Activated CD8-positive, alpha-beta T cell treated with anti-CD3 and anti-CD28 coated beads for 36 hours (primary cell): ENCODE results near the gene ZNF763. TPM values are rescaled to one million over a fixed set of nuclear protein-coding genes. Genes with fewer than 3 reads are reported as not detected.

ENCODE experiments used
- ATAC-seq: fragments of 200-7000 bp; cut with Tn5 transposase; one replicate; pipeline ENCODE4 v1.10.0; 2021; ENCODE audit warnings: mild to moderate bottlenecking, moderate library complexity
- CTCF ChIA-PET: fragments of 350-600 bp; sonication (Branson Sonifier 250); formaldehyde crosslinking; loops from one replicate; lab custom pipeline; 2021; ENCODE audit warnings: antibody characterized with exemption; lab: Charles Lee
- POLR2A ChIA-PET: fragments of 350-600 bp; sonication (Branson Sonifier 250); formaldehyde crosslinking; loops from one replicate; lab custom pipeline; 2021; ENCODE audit warnings: antibody characterized with exemption; lab: Charles Lee
- DNase-seq: peaks from one replicate; pipeline ENCODE4 v3.0.0-alpha.2; 2020
- H3K27ac Mint-ChIP-seq: one replicate; pipeline ENCODE4 v1.8.0; 2021; ENCODE audit warnings: mild to moderate bottlenecking, mixed read lengths
- H3K27me3 Mint-ChIP-seq: one replicate; pipeline ENCODE4 v1.8.0; 2021; ENCODE audit warnings: mixed read lengths
- H3K36me3 Mint-ChIP-seq: one replicate; pipeline ENCODE4 v1.8.0; 2021; ENCODE audit warnings: low read depth, mixed read lengths
- H3K4me1 Mint-ChIP-seq: one replicate; pipeline ENCODE4 v1.8.0; 2021; ENCODE audit warnings: low read depth, mixed read lengths
- H3K4me3 Mint-ChIP-seq: one replicate; pipeline ENCODE4 v1.8.0; 2021; ENCODE audit warnings: mild to moderate bottlenecking, moderate library complexity, mixed read lengths
- H3K9me3 Mint-ChIP-seq: one replicate; pipeline ENCODE4 v1.8.0; 2021; ENCODE audit warnings: mixed read lengths
- CTCF ChIP-seq: fragments of 200-600 bp; IDR thresholded peaks from one replicate; pipeline ENCODE4 v1.8.0; 2022; ENCODE audit warnings: antibody characterized with exemption, mild to moderate bottlenecking
- intact Hi-C: fragments of 100-400 bp; cut with micrococcal nuclease; formaldehyde crosslinking; loops from one replicate; pipeline ENCODE4 v1.10.0; 2022
- total RNA-seq, 2 experiments: library from RNA; stranded (reverse); gene quantifications; one replicate each; pipeline ENCODE4 v1.2.3, GENCODE V29; 2021

Gene ZNF763
- total RNA-seq, 2 experiments from 2014 or later, result 0.83 to 1.7 TPM

DNA sequence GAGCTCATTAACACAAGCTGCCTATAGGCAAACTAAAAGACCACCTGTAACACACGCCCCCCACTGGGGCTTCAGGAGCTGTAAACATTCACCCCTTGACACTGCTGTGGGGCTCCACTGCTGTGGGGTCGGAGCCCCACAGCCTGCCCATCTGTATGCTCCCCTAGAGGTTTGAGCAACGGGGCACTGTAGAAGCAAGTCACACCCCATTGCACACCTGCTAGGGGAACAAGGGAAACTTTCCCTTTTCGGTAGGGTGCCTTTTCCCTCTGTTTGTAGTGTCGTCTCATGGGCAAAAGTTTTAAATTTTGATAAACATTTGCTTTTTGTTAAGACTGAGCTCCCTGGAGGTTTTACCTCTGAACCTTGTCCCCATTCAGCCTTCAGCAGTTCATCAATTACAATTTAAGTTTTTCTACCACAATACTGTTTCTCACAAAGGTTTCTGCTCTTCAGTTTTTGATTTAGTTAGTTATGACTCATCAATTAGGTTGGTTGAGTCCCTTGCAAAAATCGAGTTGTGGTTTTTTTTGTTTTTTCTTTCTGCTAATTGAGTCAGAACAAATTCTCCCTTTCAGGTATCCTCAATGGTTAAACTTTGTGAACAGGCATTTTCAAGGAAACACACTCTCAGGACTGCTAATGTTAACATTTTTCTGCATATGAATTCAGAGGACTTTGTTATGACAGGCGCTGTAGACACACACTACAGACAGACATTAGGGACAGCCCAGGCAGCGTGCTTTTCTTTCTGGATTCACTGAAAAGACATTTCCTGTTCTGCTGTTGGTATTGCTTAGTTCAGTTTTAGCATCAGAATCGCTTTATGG is 35.5 kb downstream of the ZNF763 start:
- Mint-ChIP-seq H3K4me1 (peaks cover 23% of the 10 kb centered on the region), H3K36me3 (peaks cover 28% of the 10 kb centered on the region), H3K27ac (peak overlapping the region; percentile 67), H3K9me3 (no peaks in the 10 kb centered on the region), H3K4me3 (peak overlapping the region; percentile 1), H3K27me3 (no peaks in the 10 kb centered on the region)
- ChIA-PET CTCF (interaction anchor here (0.9 to 2.9 kb wide), 6 partner anchors 12 to 203 kb away, joined by 3 to 21 read pairs (median 4); no protein-coding TSS in a partner anchor), POLR2A (interaction anchor here (0.6 to 1.1 kb wide), 3 partner anchors 13 to 187 kb away, joined by 3 to 5 read pairs (median 3); no protein-coding TSS in a partner anchor)
- DNase-seq (peak; percentile 50), ATAC-seq (peak; percentile 90)
- TF ChIP-seq CTCF, result no peak
- intact Hi-C loops, result no loop called here

GRCh38 chr19:12015015-12015752 is 50.3 kb downstream of the ZNF763 start:
- ATAC-seq (no peak), DNase-seq (no peak)
- Mint-ChIP-seq H3K9me3 (peaks cover 55% of the 10 kb centered on the region), H3K27me3 (no peaks in the 10 kb centered on the region), H3K4me1 (no peaks in the 10 kb centered on the region), H3K27ac (no peak overlapping the region), H3K4me3 (no peak overlapping the region), H3K36me3 (peaks cover 78% of the 10 kb centered on the region)
- intact Hi-C loops, result no loop called here
- ChIA-PET POLR2A (interaction anchor here (1.6 kb wide), 1 partner anchor 20 kb away, joined by 3 read pairs; no protein-coding TSS in a partner anchor), CTCF (no interaction called here)
- TF ChIP-seq CTCF, result no peak

DNA sequence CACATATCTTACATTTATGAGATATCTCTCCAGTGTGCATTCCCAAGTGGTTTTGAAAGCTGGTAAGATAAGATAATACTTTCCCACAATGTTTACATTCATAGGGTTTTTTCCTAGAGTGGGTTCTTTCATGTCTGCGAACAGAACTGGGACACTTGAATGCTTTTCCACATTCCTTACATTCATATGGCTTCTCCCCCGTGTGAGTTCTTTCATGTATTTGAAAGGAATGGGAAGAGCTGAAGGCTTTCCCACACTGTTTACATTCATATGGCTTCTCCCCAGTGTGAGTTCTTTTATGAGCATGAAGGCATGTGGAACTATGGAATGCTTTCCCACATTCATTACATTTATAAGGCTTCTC is 50.9 kb downstream of the ZNF763 start:
- POLR2A ChIA-PET, result interaction anchor here (1.6 kb wide), 1 partner anchor 19 kb away, joined by 3 read pairs; no protein-coding TSS in a partner anchor
- CTCF ChIA-PET, result no interaction called here
- ATAC-seq (no peak), DNase-seq (no peak)
- Mint-ChIP-seq H3K4me3 (no peak overlapping the region), H3K4me1 (no peaks in the 10 kb centered on the region), H3K27ac (no peak overlapping the region), H3K27me3 (no peaks in the 10 kb centered on the region), H3K36me3 (peaks cover 78% of the 10 kb centered on the region), H3K9me3 (peaks cover 55% of the 10 kb centered on the region)
- TF ChIP-seq CTCF, result no peak
- intact Hi-C loops, result no loop called here

Other genes with a start within 250 kb of the ZNF763 start
- 1 to 10 TPM; 3.3 to 3.9 TPM for gene ZNF823, start 226.1 kb upstream of the ZNF763 start, total RNA-seq
- gene ZNF441, start 198.0 kb upstream of the ZNF763 start, total RNA-seq, result 1 to 10 TPM; 3.6 to 4.3 TPM
- 1 to 10 TPM in 1 of 2 experiments, under 1 TPM in 1; 0.76 to 1.4 TPM for gene ZNF491, start 166.5 kb upstream of the ZNF763 start, total RNA-seq
- 1 to 10 TPM; 7.7 to 8.8 TPM for gene ZNF440, start 150.8 kb upstream of the ZNF763 start, total RNA-seq
- 1 to 10 TPM; 8.7 to 9.6 TPM for gene ZNF439, start 116.3 kb upstream of the ZNF763 start, total RNA-seq
- 1 to 10 TPM; 1.8 to 3.1 TPM for gene ZNF69, start 77.3 kb upstream of the ZNF763 start, total RNA-seq
- gene ZNF700, start 39.9 kb upstream of the ZNF763 start, total RNA-seq, result 10 to 100 TPM; 12.0 to 14.0 TPM
- 1 to 10 TPM; 1.5 to 2.1 TPM for gene ZNF433, start 70.6 kb downstream of the ZNF763 start, total RNA-seq
- gene ZNF878, start 87.9 kb downstream of the ZNF763 start, total RNA-seq, result 1 to 10 TPM in 1 of 2 experiments, under 1 TPM in 1; 0.65 to 1.0 TPM
- gene ZNF844, start 99.7 kb downstream of the ZNF763 start, total RNA-seq, result 1 to 10 TPM; 2.6 to 3.8 TPM
- gene ZNF20, start 175.3 kb downstream of the ZNF763 start, total RNA-seq, result 1 to 10 TPM; 2.0 to 3.0 TPM
- 1 to 10 TPM; 3.9 to 4.6 TPM for gene ZNF625, start 191.7 kb downstream of the ZNF763 start, total RNA-seq
- gene ZNF136, start 198.1 kb downstream of the ZNF763 start, total RNA-seq, result 10 to 100 TPM; 10.2 to 10.3 TPM